Immature natural killer cell (primary cell): Measurements from ENCODE around the gene MUS81. TPM values are rescaled to one million over a fixed set of nuclear protein-coding genes. Genes with fewer than 3 reads are reported as not detected.

Experiments used
- DNase-seq, 3 donors: peaks; one replicate each; pipeline ENCODE4 v3.0.0; 2022; ENCODE audit warnings: mixed read lengths in 1 of 3
- H3K27ac Mint-ChIP-seq, 6 donors: one replicate each; pipeline ENCODE4 v1.8.0; 2020; ENCODE audit warnings: mixed read lengths in 6 of 6, mild to moderate bottlenecking in 5 of 6, inconsistent platforms in 4 of 6, moderate library complexity in 3 of 6
- H3K27me3 Mint-ChIP-seq, 3 donors: one replicate each; pipeline ENCODE4 v1.8.0; 2020 to 2021; ENCODE audit warnings: low read depth in 3 of 3, mild to moderate bottlenecking in 3 of 3, mixed read lengths in 3 of 3, moderate library complexity in 3 of 3, inconsistent platforms in 1 of 3
- H3K36me3 Mint-ChIP-seq, 3 donors: one replicate each; pipeline ENCODE4 v1.8.0; 2020; ENCODE audit warnings: mixed read lengths in 3 of 3, inconsistent platforms in 2 of 3, mild to moderate bottlenecking in 2 of 3
- H3K4me1 Mint-ChIP-seq, 2 donors: one replicate each; pipeline ENCODE4 v1.8.0; 2020; ENCODE audit warnings: inconsistent platforms in 2 of 2, mild to moderate bottlenecking in 2 of 2, mixed read lengths in 2 of 2, moderate library complexity in 1 of 2
- H3K4me3 Mint-ChIP-seq, 5 donors: one replicate each; pipeline ENCODE4 v1.8.0; 2020; ENCODE audit warnings: mild to moderate bottlenecking in 5 of 5, mixed read lengths in 5 of 5, inconsistent platforms in 3 of 5, moderate library complexity in 3 of 5
- H3K9me3 Mint-ChIP-seq, 6 donors: one replicate each; pipeline ENCODE4 v1.8.0; 2020; ENCODE audit warnings: mild to moderate bottlenecking in 6 of 6, mixed read lengths in 6 of 6, inconsistent platforms in 4 of 6, moderate library complexity in 3 of 6
- polyA plus RNA-seq, 3 donors: library from polyadenylated mRNA; unstranded; fragments of 300-500 nt; fragmentation: Illumina TruSeq; gene quantifications; one replicate each; pipeline ENCODE4 v1.2.3, GENCODE V29; 2021

Gene MUS81
- polyA plus RNA-seq, 3 donors from 2014 or later = 22.7 to 47.0 (median 32.2) TPM

DNA sequence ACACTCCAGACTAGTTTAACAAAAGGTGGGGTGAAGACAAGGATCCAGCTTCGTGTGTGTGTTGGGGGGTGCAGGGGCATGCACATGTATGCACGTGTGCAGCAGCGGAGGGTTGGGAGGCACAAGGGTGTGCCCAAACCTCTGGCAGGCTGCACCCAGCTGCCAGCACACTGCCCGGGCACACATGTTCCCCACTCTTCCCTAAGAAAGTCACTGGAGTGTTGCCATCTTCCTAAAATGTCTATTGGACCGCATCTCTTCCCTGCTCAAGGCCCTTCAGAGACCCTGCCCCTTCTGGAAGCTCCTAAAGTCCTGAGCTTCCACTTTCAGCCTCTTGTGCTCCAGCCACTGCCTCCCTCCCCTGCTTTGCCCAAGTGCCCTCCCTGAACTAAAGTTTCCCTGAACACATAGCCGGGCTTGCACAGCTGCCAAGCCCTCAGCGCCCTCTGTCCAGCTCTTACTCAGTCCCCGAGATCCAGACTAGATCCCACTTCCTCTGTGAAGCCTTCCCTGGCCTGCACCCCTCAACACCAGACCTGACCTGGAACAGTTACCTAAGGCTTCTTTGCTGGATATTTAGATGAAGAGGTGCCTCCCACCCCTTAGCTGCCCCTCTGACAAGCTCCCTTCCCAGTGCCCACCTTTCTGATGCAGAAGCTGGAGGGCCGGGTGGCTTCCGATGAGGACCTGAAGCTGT, 8.3 kb upstream of the MUS81 start:
- Mint-ChIP-seq H3K36me3 (peaks cover 24 to 41% (median 25%) of the 10 kb centered on the region in 3 donors), H3K27me3 (peaks cover 5 to 12% (median 12%) of the 10 kb centered on the region in 3 donors), H3K4me1 (peaks cover 38 to 43% of the 10 kb centered on the region in 2 donors), H3K9me3 (no peaks in the 10 kb centered on the region), H3K27ac (peak overlapping the region in 4 of 6 donors; percentile 34 to 65 (median 50)), H3K4me3 (no peak overlapping the region)
- DNase-seq = no peak

- Mint-ChIP-seq H3K27ac (peak overlapping the region in 1 of 6 donors; percentile 57), H3K9me3 (no peaks in the 10 kb centered on the region), H3K27me3 (peaks cover 5 to 18% (median 12%) of the 10 kb centered on the region in 3 donors), H3K4me1 (peaks cover 39 to 44% of the 10 kb centered on the region in 2 donors), H3K36me3 (peaks cover 24 to 41% (median 25%) of the 10 kb centered on the region in 3 donors), H3K4me3 (no peak overlapping the region)
- DNase-seq = no peak
These were observed 7.6 kb upstream of the MUS81 start for GRCh38 chr11:65852508-65853245.

DNA sequence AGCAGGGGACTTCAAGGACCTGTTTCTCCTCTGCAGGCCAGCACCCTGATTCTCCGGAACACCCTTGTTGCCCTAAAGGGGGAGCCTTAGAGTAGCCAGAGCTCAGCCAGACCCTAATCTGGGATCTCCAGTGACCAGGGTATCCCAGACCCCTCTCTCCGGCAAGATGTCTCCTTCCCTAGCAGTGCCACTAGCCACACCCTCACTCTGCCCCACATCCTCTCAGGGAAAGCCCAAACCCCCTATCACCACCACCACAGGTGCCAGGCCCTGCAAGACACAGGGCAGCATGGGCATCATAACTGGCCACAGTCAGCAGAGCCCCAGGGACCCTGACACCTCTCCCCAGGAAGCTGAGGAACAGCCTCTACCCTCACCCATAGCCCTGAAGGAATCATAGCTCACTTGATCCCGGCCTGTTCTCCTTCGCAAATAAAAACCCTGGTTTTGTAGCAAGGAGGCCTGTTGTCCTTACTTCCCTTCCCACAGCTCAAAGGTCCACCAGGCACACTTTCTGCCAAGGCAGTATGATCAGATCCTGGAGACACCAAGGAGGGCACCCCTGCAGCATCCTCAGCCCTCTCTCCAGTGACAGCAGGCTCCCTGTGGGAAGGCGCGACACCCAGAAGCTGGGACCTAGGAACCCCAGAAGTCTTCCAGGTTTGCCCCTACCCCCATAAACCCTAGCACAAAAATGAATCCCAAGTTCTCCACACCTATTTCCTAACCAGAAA, 6.8 kb upstream of the MUS81 start:
- Mint-ChIP-seq H3K27me3 (peaks cover 10 to 22% (median 18%) of the 10 kb centered on the region in 3 donors), H3K27ac (peak overlapping the region in 3 of 6 donors; percentile 3 to 61 (median 40)), H3K36me3 (peaks cover 24 to 41% (median 25%) of the 10 kb centered on the region in 3 donors), H3K9me3 (no peaks in the 10 kb centered on the region), H3K4me3 (no peak overlapping the region), H3K4me1 (peaks cover 42 to 48% of the 10 kb centered on the region in 2 donors)
- no peak for DNase-seq

GRCh38 chr11:65854161-65854592, 6.1 kb upstream of the MUS81 start:
- Mint-ChIP-seq H3K4me3 (peak overlapping the region in 4 of 5 donors; percentile 10 to 61 (median 31)), H3K27ac (peak overlapping the region in 4 of 6 donors; percentile 30 to 64 (median 60)), H3K4me1 (peaks cover 48 to 55% of the 10 kb centered on the region in 2 donors), H3K27me3 (peaks cover 10 to 23% (median 18%) of the 10 kb centered on the region in 3 donors), H3K36me3 (peaks cover 24 to 41% (median 25%) of the 10 kb centered on the region in 3 donors), H3K9me3 (no peaks in the 10 kb centered on the region)
- no peak for DNase-seq

GRCh38 chr11:65854852-65855837, 5.1 kb upstream of the MUS81 start:
- H3K27ac Mint-ChIP-seq = peak overlapping the region in 5 of 6 donors; percentile 62 to 95 (median 92)
- H3K4me3 Mint-ChIP-seq = peak overlapping the region; percentile 89 to 96 (median 92)
- no peak for DNase-seq
- peaks cover 24 to 41% (median 25%) of the 10 kb centered on the region in 3 donors for H3K36me3 Mint-ChIP-seq
- H3K27me3 Mint-ChIP-seq = peaks cover 10 to 26% (median 20%) of the 10 kb centered on the region in 3 donors
- no peaks in the 10 kb centered on the region for H3K9me3 Mint-ChIP-seq
- peaks cover 56 to 65% of the 10 kb centered on the region in 2 donors for H3K4me1 Mint-ChIP-seq

GRCh38 chr11:65855927-65856363, 4.3 kb upstream of the MUS81 start:
- peaks cover 10 to 28% (median 22%) of the 10 kb centered on the region in 3 donors for H3K27me3 Mint-ChIP-seq
- H3K4me1 Mint-ChIP-seq = peaks cover 58 to 69% of the 10 kb centered on the region in 2 donors
- peaks cover 24 to 41% (median 25%) of the 10 kb centered on the region in 3 donors for H3K36me3 Mint-ChIP-seq
- H3K9me3 Mint-ChIP-seq = no peaks in the 10 kb centered on the region
- H3K27ac Mint-ChIP-seq = peak overlapping the region; percentile 86 to 95 (median 92)
- H3K4me3 Mint-ChIP-seq = peak overlapping the region; percentile 89 to 96 (median 92)
- no peak for DNase-seq

- Mint-ChIP-seq H3K36me3 (peaks cover 19 to 34% (median 20%) of the 10 kb centered on the region in 3 donors), H3K4me3 (peak overlapping the region; percentile 89 to 96 (median 92)), H3K27ac (peak overlapping the region; percentile 86 to 95 (median 92)), H3K9me3 (no peaks in the 10 kb centered on the region), H3K4me1 (peaks cover 67 to 75% of the 10 kb centered on the region in 2 donors), H3K27me3 (peaks cover 10 to 28% (median 22%) of the 10 kb centered on the region in 3 donors)
- peak; percentile 79 to 83 (median 81) for DNase-seq
These were observed 3.3 kb upstream of the MUS81 start for GRCh38 chr11:65856689-65857499.

DNA sequence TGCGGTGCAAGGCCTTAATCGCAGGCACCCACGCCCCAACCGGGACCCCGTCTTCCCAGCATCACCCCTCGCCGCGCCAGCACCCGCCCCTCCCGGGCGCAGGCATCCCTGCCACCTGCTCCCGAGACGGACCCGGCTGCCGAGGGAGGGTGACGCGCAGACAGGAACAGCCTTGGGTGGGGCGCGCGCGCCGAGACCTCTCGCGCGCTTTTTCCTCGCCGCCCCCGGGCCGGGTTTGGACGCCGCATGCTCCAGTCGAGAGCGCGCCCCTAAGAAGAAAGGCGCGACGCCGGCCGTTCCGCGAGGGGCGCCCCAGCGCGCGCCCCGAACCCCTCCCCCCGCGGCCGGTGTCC, 2.8 kb upstream of the MUS81 start:
- Mint-ChIP-seq H3K4me1 (peaks cover 65 to 73% of the 10 kb centered on the region in 2 donors), H3K4me3 (peak overlapping the region; percentile 89 to 96 (median 92)), H3K27ac (peak overlapping the region in 3 of 6 donors; percentile 86 to 92 (median 87)), H3K36me3 (peaks cover 16 to 33% (median 16%) of the 10 kb centered on the region in 3 donors), H3K27me3 (peaks cover 10 to 29% (median 22%) of the 10 kb centered on the region in 3 donors), H3K9me3 (no peaks in the 10 kb centered on the region)
- DNase-seq = peak; percentile 63 to 71 (median 69)

- H3K36me3 Mint-ChIP-seq = peaks cover 20 to 36% (median 20%) of the 10 kb centered on the region in 3 donors
- H3K9me3 Mint-ChIP-seq = no peaks in the 10 kb centered on the region
- H3K27ac Mint-ChIP-seq = peak within 1 kb of the TSS; percentile 91 to 99 (median 98)
- H3K4me3 Mint-ChIP-seq = peak within 1 kb of the TSS; percentile 91 to 98 (median 94)
- peak; percentile 95 to 96 (median 96) for DNase-seq
- peaks cover 68 to 76% of the 10 kb centered on the region in 2 donors for H3K4me1 Mint-ChIP-seq
- H3K27me3 Mint-ChIP-seq = peaks cover 10 to 30% (median 22%) of the 10 kb centered on the region in 3 donors
These were observed 2.2 kb upstream of the MUS81 start, which contains the start of gene CFL1 for GRCh38 chr11:65857853-65858680. Gene CFL1, minus strand, starts transcription at chr11:65858180. Its CDS starts 81 bp downstream, at chr11:65858099.

DNA sequence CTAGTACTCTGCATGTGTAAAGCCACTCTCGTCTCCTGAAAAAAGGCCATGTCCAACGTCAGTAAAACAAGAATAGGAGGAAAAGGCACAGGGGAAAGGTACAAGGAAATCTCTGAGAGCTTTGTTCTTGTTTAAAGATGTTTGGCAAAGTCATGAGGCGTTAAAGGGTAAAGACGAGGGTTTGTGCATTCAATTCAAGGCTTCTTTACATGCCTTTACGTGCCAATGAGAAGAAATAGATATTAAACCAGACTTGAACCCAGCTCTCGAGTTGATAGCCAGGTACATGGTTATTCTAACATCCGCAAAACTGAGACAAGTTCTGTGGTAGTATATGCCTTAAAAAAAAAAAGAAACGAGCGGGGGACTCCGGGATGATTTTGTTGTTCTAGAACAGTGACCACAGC, 1.5 kb upstream of the MUS81 start:
- peak overlapping the region; percentile 91 to 98 (median 94) for H3K4me3 Mint-ChIP-seq
- H3K27ac Mint-ChIP-seq = peak overlapping the region; percentile 91 to 99 (median 98)
- H3K27me3 Mint-ChIP-seq = peaks cover 12 to 25% (median 19%) of the 10 kb centered on the region in 3 donors
- peaks cover 20 to 32% (median 20%) of the 10 kb centered on the region in 3 donors for H3K36me3 Mint-ChIP-seq
- no peaks in the 10 kb centered on the region for H3K9me3 Mint-ChIP-seq
- no peak for DNase-seq
- H3K4me1 Mint-ChIP-seq = peaks cover 62 to 70% of the 10 kb centered on the region in 2 donors
